AG04450 (cell line): ENCODE results near the gene C2CD2. TPM values are rescaled to one million over a fixed set of nuclear protein-coding genes. Genes with fewer than 3 reads are reported as not detected.

ENCODE experiments used
- CTCF ChIA-PET: fragments of 300-600, 350-600 bp; formaldehyde crosslinking; extraction: SDS; loops from one replicate; lab custom pipeline; 2022; ENCODE audit warnings: antibody characterized with exemption, inconsistent platforms; lab: Charles Lee
- POLR2A ChIA-PET: fragments of 350-600 bp; formaldehyde crosslinking; extraction: SDS; loops from one replicate; lab custom pipeline; 2021; ENCODE audit warnings: antibody characterized with exemption, inconsistent platforms; lab: Yijun Ruan, JAX
- DNase-seq: peaks from one replicate; pipeline ENCODE4 v3.0.0-alpha.2; 2011; ENCODE audit warnings: low read depth, low spot score
- H3K27ac ChIP-seq: one replicate; pipeline ENCODE4 v1.5.1; 2012; ENCODE audit warnings: low read depth, low read length, control low read depth
- H3K27me3 ChIP-seq: one replicate; pipeline ENCODE4 v1.6.0; 2012; ENCODE audit warnings: low read length; ENCODE audit not compliant: control insufficient read depth, insufficient read depth
- H3K4me3 ChIP-seq: 2 replicates; pipeline ENCODE4 v1.5.1; 2011; ENCODE audit warnings: mild to moderate bottlenecking, low read depth, low read length, control low read depth
- H3K9me3 ChIP-seq: 2 replicates; pipeline ENCODE4 v1.5.1; 2012; ENCODE audit warnings: low read length; ENCODE audit not compliant: control insufficient read depth, insufficient read depth
- polyA plus RNA-seq: library from polyadenylated mRNA; depleted of rRNA; stranded (reverse); fragments of >200 nt; gene quantifications from 2 replicates; pipeline ENCODE4 v1.2.3, GENCODE V29; 2011
- TF ChIP-seq, protein P1 (sequence below): IDR thresholded peaks from 2 replicates; pipeline ENCODE4 v1.5.1; 2011; ENCODE audit warnings: low read depth, low read length, control low read depth, inconsistent platforms

C2CD2 gene
- polyA plus RNA-seq, 1 experiment, result 25.4 TPM

DNA sequence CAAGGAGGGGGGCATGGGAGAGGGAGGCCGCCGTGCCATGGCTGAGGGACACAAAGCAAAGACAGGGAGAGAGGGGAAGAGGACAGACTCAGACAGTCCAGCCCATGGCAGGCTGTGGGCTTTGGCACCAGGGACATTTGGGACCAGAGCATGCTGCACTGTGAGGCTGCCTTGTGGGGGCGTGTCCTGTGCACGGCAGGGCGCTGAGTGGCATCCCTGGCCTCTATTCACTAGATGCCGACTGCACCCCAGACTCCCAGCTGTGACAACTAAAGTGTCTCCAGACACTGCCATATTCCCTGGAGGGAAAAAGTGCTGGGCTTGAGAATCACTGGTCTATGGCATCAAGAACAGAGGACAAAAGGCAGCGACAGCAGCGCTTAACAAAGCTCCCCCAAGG, 56.1 kb downstream of the C2CD2 start:
- H3K27me3 ChIP-seq, result no peaks in the 10 kb centered on the region
- H3K27ac ChIP-seq, result no peak overlapping the region
- ChIA-PET CTCF (interaction anchor here (1.0 kb wide), 1 partner anchor 81 kb away, joined by 3 read pairs; no protein-coding TSS in a partner anchor), POLR2A (no interaction called here)
- TF ChIP-seq, protein P1, sequence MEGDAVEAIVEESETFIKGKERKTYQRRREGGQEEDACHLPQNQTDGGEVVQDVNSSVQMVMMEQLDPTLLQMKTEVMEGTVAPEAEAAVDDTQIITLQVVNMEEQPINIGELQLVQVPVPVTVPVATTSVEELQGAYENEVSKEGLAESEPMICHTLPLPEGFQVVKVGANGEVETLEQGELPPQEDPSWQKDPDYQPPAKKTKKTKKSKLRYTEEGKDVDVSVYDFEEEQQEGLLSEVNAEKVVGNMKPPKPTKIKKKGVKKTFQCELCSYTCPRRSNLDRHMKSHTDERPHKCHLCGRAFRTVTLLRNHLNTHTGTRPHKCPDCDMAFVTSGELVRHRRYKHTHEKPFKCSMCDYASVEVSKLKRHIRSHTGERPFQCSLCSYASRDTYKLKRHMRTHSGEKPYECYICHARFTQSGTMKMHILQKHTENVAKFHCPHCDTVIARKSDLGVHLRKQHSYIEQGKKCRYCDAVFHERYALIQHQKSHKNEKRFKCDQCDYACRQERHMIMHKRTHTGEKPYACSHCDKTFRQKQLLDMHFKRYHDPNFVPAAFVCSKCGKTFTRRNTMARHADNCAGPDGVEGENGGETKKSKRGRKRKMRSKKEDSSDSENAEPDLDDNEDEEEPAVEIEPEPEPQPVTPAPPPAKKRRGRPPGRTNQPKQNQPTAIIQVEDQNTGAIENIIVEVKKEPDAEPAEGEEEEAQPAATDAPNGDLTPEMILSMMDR, result no peak
- H3K4me3 ChIP-seq, result no peak overlapping the region
- H3K9me3 ChIP-seq, result no peaks in the 10 kb centered on the region; the same call in 1 of the 2 replicates
- DNase-seq, result no peak

DNA sequence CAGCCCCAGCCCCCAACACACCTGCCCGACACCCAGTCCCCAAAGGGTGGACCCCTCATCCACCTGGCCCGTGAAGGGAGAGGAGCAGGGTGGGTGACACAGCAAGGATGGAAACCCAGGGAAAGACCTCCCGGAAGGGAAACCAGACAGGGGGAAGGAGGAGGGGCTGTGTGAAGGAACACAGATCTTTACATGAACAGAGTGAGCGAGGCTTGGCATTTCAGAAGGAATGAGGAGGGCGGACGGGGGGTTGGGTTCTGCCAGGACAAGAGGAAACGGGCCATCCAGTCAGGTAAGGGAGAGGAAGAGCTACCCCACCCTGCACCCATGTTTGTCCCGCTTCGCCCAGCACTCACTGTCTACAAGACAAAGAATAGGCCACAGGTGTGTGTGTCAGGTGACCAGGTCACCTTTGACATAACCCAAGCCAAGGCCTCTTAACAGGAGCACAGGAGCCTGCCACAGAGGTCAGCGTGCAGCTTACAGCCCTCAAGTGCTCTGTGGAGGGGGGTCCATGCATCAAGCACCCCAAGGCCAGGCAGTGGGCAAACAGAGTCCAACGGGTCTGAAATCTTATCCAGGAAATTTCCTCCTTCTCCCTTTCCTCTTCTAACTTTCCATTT, 56.7 kb downstream of the C2CD2 start:
- ChIA-PET CTCF (interaction anchor here (0.6 kb wide), 1 partner anchor 13 kb away, joined by 3 read pairs; no protein-coding TSS in a partner anchor), POLR2A (interaction anchor here (0.6 kb wide), 1 partner anchor 57 kb away, joined by 3 read pairs; no protein-coding TSS in a partner anchor)
- no peaks in the 10 kb centered on the region for H3K27me3 ChIP-seq
- TF ChIP-seq, protein P1, result no peak
- DNase-seq, result no peak
- no peak overlapping the region for H3K4me3 ChIP-seq
- no peak overlapping the region for H3K27ac ChIP-seq
- no peaks in the 10 kb centered on the region; the same call in 1 of the 2 replicates for H3K9me3 ChIP-seq

DNA sequence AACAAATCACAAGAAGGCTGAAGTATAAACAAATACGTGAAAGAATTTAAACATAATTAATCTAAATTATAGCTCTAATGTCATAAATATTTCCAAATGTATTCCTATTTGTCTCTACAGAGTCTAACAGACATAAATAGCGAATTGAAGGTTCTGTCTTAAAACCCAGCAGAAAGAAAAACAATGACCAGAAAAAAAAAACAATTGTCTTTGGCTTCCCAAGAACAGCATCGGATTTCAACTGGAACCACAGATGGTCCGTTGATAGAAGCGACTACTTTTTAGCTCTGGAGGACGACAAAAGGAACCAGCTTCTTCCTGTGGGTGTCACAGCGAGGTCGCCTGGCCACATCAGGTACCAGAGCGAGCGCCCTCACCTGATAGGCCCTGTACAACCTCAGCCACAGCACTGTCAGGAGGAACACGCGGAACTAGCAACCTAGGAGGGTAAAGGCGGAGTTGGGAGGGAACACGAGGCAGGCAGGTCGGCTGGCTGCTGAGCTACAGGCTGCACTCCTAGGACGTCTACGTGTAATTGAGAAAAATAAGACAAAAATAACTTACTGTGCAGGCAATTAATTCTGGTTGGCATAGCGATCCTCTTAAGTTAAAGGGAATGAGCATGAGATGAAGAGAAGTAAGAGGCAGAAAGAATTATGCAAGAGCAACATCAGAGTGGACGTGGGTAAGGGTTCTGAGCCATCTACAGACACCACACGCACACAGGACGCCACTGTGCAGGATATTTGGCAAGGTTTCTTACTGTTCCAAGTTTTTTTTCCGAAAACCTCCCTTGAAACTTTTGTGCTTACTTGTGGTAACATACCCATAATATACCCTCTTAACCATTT, 58.0 kb downstream of the C2CD2 start:
- Histone ChIP-seq H3K27me3 (no peaks in the 10 kb centered on the region), H3K4me3 (no peak overlapping the region), H3K27ac (no peak overlapping the region), H3K9me3 (no peaks in the 10 kb centered on the region; the same call in 1 of the 2 replicates)
- POLR2A ChIA-PET, result interaction anchor here (0.6 to 1.5 kb wide), 3 partner anchors 10 to 197 kb away, joined by 3 read pairs; no protein-coding TSS in a partner anchor
- DNase-seq, result no peak
- CTCF ChIA-PET, result interaction anchor here (1.3 to 1.5 kb wide), 2 partner anchors 221 to 284 kb away, joined by 3 to 4 read pairs; no protein-coding TSS in a partner anchor
- TF ChIP-seq, protein P1, result no peak

DNA sequence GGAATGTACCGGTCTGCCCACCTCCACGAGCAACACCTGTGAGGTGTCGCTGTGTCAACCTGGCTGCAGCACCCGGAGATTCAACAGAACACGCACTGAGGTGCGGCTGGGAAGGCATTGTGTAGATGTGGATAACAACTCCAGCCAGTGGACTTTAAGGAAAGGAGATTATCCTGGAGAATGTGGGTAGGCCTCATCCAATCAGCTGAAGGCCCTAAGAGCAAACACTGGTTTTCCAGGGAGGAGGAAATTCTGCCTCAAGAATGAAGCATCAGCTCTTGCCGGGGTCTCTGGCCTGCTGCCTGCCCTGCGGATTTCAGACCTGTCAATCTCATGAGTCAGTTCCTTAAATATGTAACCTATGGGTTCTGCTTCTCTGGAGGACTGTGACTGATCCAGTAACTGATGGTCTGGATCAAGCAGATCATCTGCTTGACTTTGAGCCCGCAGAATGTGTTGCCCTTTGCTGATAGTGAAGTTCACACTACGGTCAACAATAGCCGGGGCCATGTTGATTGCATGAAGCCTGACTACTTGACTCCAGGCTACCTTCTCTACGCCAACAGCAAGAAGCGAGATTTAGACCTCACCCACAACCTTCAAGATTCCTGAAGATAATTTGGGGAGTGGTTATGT, 58.8 kb downstream of the C2CD2 start:
- CTCF ChIA-PET, result interaction anchor here (1.3 to 1.5 kb wide), 3 partner anchors 78 to 283 kb away, joined by 3 to 4 read pairs (median 4); no protein-coding TSS in a partner anchor
- POLR2A ChIA-PET, result interaction anchor here (1.5 kb wide), 1 partner anchor 9 kb away, joined by 3 read pairs; no protein-coding TSS in a partner anchor
- Histone ChIP-seq H3K27me3 (no peaks in the 10 kb centered on the region), H3K9me3 (no peaks in the 10 kb centered on the region; the same call in 1 of the 2 replicates), H3K4me3 (no peak overlapping the region), H3K27ac (peak overlapping the region; percentile 47)
- peak; percentile 56 for DNase-seq
- TF ChIP-seq, protein P1, result no peak
